Mammary epithelial cell (primary cell): ENCODE measurements around the gene APOBEC3C.

Source experiments
- CTCF ChIP-seq, 2 donors: IDR thresholded peaks in 1 of 2; conservative IDR thresholded peaks in 1 of 2; 2 replicates each; pipeline ENCODE4 v1.5.1; 2011 to 2012; ENCODE audit warnings: inconsistent platforms in 2 of 2, low read length in 2 of 2, mild to moderate bottlenecking in 2 of 2, control low read depth in 1 of 2, low read depth in 1 of 2; ENCODE audit not compliant: insufficient read depth in 1 of 2; ENCODE audit errors: extremely low read depth in 1 of 2
- EZH2 ChIP-seq: IDR thresholded peaks from 2 replicates; pipeline ENCODE4 v1.6.1; 2012; ENCODE audit warnings: low read length, inconsistent platforms, borderline replicate concordance

GRCh38 chr22:38974826-38975175, 39.3 kb upstream of the APOBEC3C start:
- TF ChIP-seq CTCF (conservative IDR thresholded peaks at IDR 0.05 in 1 of 2, IDR thresholded peaks at IDR 0.05 in 1 of 2; ENCODE audit: extremely low read depth in 1 of 2, insufficient read depth in 1 of 2, low read depth in 1 of 2, low read length in 2 of 2) (no peak), EZH2 (no peak)
